ENCODE data around the gene ADGB.
"Not testable (repeated sequence)": the region's sequence is repeated elsewhere in the genome, so short reads cannot be mapped to it uniquely, and the experiment has no call there.

ADGB gene

DNA sequence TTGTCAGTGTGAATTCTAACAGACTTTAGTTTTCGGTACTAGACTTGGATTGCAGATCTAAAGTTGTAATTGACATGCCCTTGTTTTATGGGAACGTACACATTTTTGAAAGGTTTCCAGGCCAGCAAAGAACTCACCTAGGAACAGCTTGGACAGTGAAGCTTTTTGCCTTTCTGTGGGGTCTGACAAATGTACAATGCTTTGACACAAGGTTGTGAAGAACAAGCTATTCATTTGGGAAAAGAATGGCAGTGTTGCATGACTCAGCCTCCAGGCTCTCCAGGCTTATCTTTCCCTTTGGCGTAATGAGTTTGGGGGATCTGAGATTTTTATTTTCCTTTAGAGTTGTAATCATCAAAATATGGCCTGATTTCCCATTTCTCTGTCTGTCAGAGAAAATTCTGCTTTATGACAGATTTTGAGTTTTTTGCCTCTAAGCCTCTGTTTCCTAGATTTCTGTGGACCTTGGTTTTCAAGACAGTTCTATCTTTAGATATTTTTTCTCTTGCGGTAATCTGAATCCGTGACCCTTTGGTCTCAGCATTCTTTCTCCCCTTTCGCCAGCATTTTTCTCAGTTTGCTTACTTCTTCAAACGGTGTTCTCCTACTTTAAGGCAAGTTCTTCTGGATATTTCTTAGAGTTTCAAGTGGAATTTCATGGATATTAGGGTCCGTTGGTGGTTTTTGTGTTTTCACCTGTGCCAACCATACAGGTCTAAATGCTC lies 221.0 kb downstream of the ADGB start:
- no peak for DNase-seq (ENCODE audit: low read depth)

DNA sequence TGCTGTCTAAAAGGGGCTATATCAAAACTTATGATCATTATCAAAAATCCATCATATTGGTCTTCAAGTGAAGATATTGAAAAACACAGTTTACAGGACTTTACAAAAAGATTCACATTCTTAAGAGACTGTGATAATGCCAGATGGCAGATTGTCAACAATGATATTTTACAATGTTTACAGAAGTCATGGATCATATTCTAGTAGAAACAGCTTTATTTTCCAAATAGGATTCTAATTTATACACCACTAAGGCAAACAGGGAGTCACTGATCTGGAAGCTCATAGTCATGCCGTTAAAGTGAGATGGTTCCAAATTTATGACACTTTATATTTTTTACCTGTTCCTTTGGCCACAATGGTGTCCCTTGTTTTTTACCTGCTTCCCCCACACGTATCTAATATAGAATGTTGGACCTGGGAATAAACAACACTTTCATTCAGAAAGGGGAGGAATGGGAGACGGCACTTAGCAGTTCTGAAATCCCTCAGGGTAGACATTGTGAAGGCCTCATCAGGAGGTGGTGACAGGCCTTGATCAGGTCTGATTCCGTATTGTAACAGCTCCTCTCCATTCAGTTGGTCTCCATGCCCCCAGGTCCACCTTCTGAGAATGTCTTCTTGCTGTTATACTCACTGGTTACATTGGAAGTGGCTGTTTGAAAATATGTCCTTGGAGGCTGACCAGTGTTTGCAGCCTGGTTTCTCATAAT lies 228.6 kb downstream of the ADGB start:
- DNase-seq (ENCODE audit: low read depth), result no peak

DNA sequence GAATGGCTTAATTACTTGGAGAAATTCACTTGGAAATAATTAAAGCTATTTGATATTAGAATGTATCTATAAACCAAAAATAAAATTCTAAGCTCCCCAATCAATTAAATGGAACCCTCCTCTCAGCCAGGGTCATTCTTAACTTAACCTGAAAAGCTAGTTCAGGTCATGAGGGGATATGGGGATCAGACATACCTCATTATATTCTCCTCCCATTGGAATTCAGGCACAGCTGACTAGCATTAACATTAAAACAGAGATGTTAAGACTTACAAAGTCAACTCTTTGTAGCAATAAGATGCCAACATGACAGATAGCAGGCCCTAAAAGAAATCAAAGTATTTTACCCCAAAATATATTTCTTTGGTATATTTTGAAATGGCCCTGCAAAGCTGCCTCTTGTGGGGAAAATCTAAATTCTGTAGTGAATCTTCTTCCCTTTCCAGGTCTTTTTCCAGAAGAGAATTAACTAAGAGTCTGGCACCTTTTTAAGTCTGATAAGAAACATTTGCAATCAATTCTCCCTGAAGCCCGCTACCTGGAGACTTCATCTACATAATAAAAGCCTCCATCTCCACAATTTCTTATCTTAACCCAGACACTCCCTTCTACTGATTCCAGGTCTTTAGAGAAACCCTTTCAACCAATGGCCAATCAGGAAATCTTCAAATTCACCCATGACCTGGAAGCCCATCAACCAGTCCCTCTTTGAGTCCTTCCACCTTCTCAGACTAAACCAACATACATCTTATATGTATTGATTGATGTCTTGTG lies 231.2 kb downstream of the ADGB start:
- DNase-seq (ENCODE audit: low read depth), result no peak

DNA sequence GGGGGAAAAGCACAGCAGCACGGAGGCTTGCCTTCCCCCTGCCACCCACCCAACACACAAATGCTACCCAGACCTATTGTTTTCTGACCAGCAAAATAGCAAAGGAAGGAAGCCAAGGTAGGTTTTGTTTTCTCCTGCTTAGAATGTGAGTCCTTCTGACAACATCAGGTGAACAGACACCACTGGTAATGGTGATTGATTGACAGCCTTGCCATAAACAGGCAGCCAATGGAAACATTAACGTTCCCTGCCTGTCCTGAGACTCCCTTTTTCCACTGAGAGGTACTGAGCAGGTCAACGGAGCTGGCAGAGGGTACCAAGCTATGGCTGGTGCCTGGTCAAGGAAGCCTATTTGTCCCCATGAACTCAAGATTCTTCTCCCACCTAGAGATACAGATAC lies 234.4 kb downstream of the ADGB start:
- no peak for DNase-seq (ENCODE audit: low read depth)

DNA sequence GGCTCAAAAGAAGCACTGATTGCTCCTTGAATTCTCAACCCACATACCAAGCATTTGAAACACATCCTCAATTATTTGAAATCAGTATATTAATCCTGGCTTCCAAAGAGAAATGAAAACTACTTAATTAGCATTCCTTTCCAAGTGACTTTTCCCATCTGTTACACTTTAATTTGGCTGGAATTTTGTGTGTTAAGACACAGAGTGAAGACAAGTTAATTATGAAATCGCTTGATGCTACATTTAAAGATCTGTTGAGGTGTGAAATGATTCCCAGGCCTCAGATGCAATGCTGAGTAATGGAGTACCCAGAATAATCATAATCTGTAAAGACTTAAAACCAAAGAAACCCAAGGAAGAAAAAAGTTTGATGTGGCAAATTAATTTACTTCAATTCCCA lies 241.4 kb downstream of the ADGB start:
- no peak for DNase-seq (ENCODE audit: low read depth)

DNA sequence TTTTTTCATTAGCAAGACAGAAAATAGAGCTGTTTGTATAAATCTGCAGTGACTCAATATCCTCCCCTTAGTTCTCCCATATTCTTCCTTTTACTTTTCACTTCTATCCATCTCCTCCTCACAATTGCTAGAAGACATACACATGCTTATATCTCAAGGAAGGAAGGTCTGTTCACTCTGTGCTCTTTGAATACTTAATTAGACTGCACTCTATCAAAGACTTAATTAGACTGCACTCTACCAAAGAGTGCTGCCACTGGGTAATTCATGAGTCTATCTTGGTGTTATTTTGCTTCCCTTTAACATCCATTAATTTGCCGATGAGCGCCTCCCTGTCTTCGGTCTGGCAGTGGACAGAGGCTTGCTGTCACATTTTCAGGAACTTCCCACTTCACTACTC lies 241.9 kb downstream of the ADGB start:
- DNase-seq (ENCODE audit: low read depth), result no peak

DNA sequence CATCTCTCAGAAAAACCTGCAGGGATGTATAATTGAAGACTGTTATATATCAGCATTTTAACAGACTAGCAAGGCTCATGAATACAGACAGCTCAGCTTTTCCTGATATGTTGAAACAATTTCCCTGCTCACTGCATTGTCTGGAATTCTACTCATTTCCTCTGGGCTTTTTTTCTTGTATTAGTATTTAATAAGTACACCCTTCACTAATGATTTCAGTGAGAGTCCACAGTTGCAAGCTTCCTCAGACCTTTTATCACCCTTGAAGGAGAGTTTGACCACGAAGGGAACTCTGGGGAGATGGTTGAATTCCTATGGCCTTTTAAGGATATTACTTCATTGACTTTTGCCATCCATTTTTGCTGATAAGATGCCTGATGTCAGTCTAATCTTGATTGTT lies 248.7 kb downstream of the ADGB start:
- no peak for DNase-seq (ENCODE audit: low read depth)

DNA sequence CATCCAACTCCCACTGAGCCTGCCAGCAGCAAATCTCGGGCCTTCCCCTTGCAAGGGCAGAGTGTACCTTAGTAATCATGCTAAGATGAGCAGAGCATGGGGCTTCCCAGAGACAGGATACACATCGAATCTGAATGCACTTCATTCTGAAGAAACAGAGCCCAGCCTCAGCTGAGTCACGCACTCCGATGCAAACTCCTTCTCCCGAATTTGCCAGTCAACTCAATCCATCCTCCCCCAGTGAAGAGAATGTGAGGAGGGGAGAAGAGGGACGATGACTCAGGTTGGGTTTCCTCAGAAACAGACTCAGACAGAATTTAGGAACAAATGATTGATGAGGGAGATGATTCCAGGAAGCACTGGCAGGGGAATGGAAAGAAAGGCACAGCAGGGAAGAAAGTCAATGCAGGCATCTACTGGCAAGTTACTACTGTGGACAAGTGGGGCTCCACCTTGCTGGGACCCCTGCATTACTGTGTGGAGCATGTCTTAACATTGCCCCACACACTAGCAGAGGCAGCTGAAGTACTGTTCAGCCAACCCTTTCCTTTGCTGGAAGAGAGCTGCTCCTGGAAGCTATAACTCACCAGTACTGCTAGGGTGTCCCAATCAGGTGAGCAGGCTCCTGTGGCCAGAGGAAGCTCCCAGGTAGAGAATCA lies 251.6 kb downstream of the ADGB start:
- DNase-seq (ENCODE audit: low read depth), result peak; percentile 61

DNA sequence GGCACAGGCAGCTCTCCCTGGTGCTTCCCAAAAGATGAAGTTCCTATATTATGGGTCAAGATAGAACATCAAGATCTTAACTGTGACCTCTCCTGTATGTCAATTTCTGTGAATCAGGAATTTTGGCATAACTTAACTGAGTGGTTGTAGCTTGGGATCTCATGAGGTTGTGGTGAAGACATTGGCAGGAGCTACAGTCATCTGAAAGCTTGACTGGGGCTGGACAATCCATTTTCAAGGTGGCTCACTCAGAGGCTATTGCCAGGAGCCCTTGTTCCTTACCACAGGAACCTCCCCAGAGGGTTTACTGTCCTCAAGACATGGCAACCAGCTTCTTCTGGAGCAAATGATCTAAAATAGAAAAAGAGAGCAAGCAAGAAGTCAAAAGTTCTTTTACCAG lies 252.2 kb downstream of the ADGB start:
- no peak for DNase-seq (ENCODE audit: low read depth)

DNA sequence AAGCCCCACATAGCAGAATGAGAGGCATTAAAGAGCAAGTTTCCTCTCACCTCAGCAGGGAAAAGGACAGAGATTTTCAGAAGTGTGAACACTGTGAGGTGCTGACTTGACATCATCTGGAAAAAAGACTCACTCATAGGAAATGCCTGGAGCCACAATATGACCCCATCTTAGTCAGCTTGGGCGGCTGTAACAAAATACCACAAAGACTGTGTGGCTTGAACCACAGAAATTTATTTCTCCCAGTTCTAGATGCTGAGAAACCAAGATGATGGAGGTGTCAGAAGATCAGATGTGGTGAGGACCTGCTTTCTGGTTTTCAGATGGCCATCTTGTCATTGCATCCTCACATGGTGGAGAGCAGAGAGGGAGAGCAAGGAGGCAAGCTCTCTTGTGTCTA lies 253.1 kb downstream of the ADGB start:
- peak; percentile 77 for DNase-seq (ENCODE audit: low read depth)

DNA sequence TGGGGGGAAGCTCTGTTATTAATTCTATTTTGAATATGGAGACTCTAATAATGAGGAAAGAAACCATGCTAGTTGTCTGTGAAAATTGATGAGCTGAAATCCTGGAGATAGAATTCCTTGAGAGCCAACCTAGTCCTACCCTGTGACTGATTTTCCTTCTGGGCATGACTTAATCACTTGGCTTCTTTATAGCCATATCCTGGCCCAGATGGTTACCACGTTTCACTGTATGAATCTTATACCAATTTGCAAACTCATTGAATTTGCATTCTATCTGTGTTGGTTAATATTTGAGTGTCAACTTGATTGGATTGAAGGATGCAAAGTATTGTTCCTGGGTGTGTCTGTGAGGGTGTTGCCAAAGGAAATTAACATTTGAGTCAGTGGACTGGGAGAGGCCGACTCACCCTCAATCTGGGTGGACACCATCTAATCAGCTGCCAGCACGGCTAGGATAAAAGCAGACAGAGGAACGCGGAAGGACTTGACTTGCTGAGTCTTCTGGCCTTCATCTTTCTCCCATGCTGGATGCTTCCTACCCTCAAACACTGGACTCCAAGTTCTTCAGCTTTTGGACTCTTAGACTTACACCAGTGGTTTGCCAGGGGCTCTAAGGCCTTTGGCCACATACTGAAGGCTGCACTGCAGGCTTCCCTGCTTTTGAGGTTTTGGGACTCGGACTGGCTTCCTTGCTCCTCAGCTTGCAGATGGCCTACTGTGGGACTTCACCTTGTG lies 255.9 kb downstream of the ADGB start:
- not testable (repeated sequence) for DNase-seq (ENCODE audit: low read depth)

DNA sequence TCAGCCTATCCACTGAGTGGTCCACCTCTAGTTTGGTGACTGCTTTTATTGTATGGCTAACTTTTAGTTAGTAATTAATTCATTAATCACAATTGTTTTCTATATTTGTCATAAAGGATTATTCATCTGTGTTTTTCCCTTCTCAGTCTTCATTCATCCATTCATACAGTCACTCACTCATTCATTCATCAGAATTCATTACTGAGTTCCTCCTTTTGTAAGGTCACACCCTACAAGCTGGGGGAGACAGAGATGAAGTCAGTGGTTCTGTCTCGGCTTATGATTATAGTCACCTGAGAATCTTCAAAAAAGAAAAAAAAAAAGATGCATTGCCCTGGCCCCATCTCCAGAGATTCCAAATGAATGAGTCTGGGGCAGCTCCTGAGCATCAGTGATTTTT lies 257.1 kb downstream of the ADGB start:
- no peak for DNase-seq (ENCODE audit: low read depth)

DNA sequence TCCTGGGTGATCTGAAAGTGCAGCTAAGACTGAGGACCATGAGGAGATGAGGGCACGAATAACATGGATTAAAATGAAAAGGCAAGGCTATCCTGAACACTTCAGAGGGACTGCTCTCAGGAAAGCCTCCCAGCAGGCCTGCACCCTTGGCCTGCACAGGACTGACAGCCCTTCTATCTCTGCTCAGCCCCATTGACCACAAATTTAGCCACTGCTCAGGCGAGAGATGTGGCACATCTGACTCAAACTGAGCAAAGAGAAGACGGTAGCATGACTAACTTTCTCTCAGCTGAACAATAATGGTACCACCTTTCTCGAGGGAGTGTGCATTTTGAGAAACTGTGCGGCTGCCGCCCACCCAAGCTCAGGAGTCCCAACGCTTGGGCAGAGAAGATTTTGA lies 257.5 kb downstream of the ADGB start:
- no peak for DNase-seq (ENCODE audit: low read depth)

DNA sequence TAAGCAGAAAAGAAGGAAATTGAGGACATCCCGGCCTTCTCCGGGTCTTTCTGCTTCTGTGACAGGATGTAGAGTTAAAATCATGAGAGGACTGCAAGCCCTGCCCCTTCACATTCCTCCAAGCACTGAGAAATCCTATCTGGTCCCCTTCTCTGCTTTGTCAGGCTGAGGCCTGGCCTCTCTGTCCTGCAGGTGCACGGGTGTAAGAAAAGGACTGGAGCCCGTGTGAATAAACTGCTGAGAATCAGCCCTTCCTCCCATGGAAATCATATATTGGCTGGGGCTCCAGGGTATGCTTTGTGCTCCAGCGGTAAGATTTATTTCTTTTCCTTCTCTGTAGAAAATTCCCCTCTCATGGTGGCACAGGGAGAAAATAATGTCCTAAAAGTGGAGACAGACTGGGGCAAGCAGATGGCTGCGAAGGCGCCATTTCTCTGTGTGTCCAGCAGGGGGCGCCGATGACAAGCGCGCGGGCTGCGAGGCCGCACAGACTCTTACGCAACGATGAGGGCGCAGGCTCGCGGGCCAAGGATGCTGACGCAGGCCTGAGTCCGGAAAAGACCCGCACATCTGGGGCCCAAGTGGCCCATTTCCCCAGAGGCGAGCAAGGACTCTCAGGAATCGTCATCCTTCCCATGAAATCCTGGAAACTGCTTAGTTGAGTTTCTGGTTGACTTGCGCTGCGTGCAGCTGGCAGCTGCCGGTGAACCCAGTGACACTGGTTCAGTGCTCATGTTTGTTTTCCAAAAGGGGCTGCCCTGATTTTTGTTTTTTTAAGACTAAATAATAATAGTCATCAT lies 258.6 kb downstream of the ADGB start:
- DNase-seq (ENCODE audit: low read depth), result peak; percentile 88

DNA sequence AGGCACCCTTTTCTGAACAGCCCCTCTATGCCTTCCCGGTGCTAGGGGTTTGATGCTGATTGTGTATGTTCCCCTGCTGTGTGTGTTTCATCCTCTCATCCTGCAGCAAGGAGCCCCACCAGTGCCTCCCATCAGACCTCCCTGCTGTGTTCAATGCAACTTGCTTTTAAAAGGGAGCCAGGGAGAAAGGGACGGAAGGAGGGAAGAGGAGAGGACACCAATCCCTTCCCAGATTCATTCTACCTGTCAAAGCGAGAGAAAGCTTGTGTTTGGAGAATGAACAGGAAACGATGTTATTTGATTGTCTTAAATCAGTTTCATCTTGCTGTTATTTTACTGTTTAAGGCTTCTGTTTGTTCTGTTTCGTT lies 259.2 kb downstream of the ADGB start:
- DNase-seq (ENCODE audit: low read depth), result no peak

DNA sequence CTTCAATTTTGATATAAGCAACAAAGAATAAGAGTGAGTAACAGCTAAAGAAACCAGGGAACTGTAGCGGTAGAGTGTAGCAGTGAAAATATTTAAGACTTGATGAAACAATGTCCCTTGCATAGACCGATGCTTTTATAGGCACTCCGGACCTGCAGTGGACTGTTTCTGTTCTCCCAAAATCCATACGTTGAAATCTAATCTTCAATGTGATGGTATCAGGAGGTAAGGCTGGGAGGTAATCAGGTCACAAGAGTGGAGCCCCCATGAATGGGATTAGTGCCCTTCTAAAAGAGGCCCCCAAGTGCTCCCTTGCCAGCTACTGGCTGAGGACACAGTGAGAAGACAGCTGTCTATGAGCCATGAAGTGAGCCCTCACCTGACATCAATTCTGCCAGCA lies 260.4 kb downstream of the ADGB start:
- DNase-seq (ENCODE audit: low read depth), result no peak

DNA sequence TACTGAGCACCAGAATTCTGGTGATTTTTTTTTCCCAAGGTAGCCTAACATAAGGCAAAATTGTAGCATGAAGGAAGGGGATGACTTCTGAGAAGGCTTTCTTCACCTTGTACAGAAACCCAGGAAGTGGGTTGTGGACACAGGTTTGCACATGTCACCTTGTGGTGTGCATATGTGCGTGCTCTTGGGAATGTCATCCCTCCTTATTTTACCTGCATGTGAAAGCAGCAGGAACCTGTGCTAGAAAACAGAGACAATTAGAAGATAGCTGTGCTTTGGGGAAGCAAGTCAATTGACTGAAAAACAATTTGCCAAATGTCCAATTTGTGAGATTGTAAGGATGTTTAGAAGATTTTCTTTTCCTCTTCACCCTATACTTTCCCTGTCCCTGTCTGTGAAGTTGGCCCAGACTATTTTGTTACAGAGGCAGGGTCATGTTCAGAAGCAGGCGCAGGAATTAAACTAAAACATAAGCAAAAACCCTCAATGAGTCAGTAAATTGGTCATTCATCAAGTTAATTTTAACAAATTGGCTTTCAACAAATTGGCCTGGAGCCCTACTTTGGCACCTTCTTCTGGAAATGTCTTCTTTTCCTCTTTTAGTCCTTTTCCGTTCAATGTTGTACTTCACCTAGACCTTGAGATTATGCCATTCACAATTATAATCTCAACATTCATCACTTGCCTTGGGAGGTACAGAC lies 261.2 kb downstream of the ADGB start:
- DNase-seq (ENCODE audit: low read depth), result no peak

DNA sequence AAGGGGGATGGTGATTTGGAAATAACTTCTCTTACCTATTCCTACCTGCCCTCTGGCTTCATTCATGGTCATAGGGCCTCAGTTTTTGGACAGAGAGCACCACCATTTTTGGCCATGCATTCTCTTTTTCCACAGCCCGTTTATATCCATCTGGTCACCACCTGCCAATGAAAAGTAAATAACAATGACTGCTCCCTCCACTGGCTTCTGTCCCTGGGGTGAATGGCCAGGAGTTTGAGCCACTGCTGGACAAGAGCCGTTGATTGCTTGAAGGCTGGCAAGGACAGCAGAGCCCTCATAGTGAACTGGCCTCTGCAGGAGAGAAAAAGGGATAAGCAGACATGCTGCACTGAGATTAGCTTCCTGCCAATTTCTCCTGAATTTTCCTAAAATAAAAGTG lies 261.8 kb downstream of the ADGB start:
- no peak for DNase-seq (ENCODE audit: low read depth)

DNA sequence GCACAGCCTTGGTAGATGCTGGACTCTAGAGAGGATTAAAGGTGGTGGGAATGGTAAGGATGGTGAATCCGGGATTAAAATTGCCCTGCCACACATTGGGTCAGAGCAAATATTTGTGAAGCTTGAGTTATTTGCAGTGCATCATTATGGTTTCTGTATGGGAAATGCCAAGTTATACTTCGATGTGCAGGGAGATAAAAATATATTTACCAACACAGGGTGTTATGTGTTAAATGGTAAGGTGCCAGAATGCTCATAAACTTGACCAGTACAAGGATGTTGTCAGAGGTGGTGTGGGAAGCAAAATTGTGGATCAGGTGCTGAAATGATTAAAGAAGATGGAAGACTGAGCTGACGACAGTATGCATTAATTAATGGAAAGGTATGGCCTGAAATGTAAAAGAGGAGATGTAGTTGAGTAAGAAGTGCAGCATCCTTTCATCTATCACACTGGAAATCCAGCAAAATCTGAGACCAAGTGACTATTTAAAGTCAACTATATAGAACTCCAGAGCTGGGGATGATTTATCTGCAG lies 262.3 kb downstream of the ADGB start:
- DNase-seq (ENCODE audit: low read depth), result no peak

DNA sequence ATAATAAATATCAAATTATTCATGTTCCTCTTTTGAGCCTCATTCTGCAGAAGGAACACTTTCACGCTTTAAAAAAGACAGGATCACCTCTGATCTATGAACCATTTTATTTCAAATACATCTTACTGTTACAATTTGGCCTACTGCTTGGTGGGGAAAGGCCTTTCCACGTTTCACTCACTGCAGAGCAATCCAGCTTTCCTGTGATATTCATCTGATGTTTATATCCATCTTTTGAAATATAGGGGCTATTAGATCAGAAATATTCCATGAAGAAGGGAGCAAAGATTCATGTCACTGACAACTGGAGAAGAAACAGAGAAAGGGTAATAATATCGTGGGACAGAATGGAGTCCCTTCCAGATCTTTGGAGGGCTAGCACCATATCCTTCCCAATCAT lies 262.9 kb downstream of the ADGB start:
- no peak for DNase-seq (ENCODE audit: low read depth)
